T-helper 2 cell (primary cell): ENCODE results near the gene FMNL2.

Experiments used
- DNase-seq, 5 experiments: peaks; one replicate each; pipeline versions ENCODE4 v3.0.0 to v3.0.0-alpha.2; 2012 to 2022

Gene FMNL2

GRCh38 chr2:152427902-152428301 lies 92.9 kb downstream of the FMNL2 start:
- no peak for DNase-seq

- no peak for DNase-seq
Measured at GRCh38 chr2:152428800-152429582, 94.0 kb downstream of the FMNL2 start.

- no peak for DNase-seq
Measured at GRCh38 chr2:152430876-152431275, 95.9 kb downstream of the FMNL2 start.

- no peak for DNase-seq
Measured at GRCh38 chr2:152431370-152432098, 96.6 kb downstream of the FMNL2 start.

- DNase-seq = no peak
Measured at GRCh38 chr2:152432206-152432653, 97.3 kb downstream of the FMNL2 start.

- no peak for DNase-seq
Measured at GRCh38 chr2:152432765-152433164, 97.8 kb downstream of the FMNL2 start.

GRCh38 chr2:152433289-152433688 lies 98.3 kb downstream of the FMNL2 start:
- no peak for DNase-seq

- DNase-seq = no peak
Measured at GRCh38 chr2:152433791-152434190, 98.8 kb downstream of the FMNL2 start.

- DNase-seq = no peak
Measured at GRCh38 chr2:152434395-152435182, 99.6 kb downstream of the FMNL2 start.

GRCh38 chr2:152436148-152436547 lies 101.2 kb downstream of the FMNL2 start:
- no peak for DNase-seq

- no peak for DNase-seq
Measured at GRCh38 chr2:152437276-152438108, 102.5 kb downstream of the FMNL2 start.

- DNase-seq = no peak
Measured at GRCh38 chr2:152440049-152440448, 105.1 kb downstream of the FMNL2 start.

- DNase-seq = no peak
Measured at GRCh38 chr2:152440460-152440859, 105.5 kb downstream of the FMNL2 start.

GRCh38 chr2:152441961-152442360 lies 107.0 kb downstream of the FMNL2 start:
- DNase-seq = no peak

GRCh38 chr2:152443771-152444170 lies 108.8 kb downstream of the FMNL2 start:
- DNase-seq = no peak

GRCh38 chr2:152444448-152444847 lies 109.5 kb downstream of the FMNL2 start:
- DNase-seq = no peak

GRCh38 chr2:152445375-152445774 lies 110.4 kb downstream of the FMNL2 start:
- no peak for DNase-seq

- no peak for DNase-seq
Measured at GRCh38 chr2:152445791-152446201, 110.8 kb downstream of the FMNL2 start.

GRCh38 chr2:152446213-152446612 lies 111.2 kb downstream of the FMNL2 start:
- DNase-seq = no peak

GRCh38 chr2:152447897-152448296 lies 112.9 kb downstream of the FMNL2 start:
- no peak for DNase-seq

- no peak for DNase-seq
Measured at GRCh38 chr2:152448606-152449005, 113.6 kb downstream of the FMNL2 start.

GRCh38 chr2:152449578-152449977 lies 114.6 kb downstream of the FMNL2 start:
- DNase-seq = no peak
